Measurements from ENCODE around the gene MAGEH1. TPM values are rescaled to one million over a fixed set of nuclear protein-coding genes. Genes with fewer than 3 reads are reported as not detected.
"Not testable (repeated sequence)": the region's sequence is repeated elsewhere in the genome, so short reads cannot be mapped to it uniquely, and the experiment has no call there.

The MAGEH1 gene
- polyA plus RNA-seq, 1 experiment = 41.9 TPM

DNA sequence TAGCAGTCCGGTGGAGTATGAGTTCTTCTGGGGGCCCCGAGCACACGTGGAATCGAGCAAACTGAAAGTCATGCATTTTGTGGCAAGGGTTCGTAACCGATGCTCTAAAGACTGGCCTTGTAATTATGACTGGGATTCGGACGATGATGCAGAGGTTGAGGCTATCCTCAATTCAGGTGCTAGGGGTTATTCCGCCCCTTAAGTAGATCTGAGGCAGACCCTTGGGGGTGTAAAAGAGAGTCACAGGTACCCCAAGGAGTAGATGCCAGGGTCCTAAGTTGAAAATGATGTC, 852 bp downstream of the MAGEH1 start:
- H3K27me3 ChIP-seq (ENCODE audit: control insufficient read depth, insufficient read depth, low read length) = no peaks in the 10 kb centered on the region
- H3K27ac ChIP-seq (ENCODE audit: low read depth, low read length) = peak overlapping the region; percentile 89
- ChIA-PET POLR2A (interaction anchor here (1.5 kb wide), 1 partner anchor 36 kb away, joined by 13 read pairs; the partner anchor contains the start of gene USP51), CTCF (no interaction called here)
- no peaks in the 10 kb centered on the region for H3K9me3 ChIP-seq (ENCODE audit: control insufficient read depth, insufficient read depth, low read length)
- TF ChIP-seq, protein P1, sequence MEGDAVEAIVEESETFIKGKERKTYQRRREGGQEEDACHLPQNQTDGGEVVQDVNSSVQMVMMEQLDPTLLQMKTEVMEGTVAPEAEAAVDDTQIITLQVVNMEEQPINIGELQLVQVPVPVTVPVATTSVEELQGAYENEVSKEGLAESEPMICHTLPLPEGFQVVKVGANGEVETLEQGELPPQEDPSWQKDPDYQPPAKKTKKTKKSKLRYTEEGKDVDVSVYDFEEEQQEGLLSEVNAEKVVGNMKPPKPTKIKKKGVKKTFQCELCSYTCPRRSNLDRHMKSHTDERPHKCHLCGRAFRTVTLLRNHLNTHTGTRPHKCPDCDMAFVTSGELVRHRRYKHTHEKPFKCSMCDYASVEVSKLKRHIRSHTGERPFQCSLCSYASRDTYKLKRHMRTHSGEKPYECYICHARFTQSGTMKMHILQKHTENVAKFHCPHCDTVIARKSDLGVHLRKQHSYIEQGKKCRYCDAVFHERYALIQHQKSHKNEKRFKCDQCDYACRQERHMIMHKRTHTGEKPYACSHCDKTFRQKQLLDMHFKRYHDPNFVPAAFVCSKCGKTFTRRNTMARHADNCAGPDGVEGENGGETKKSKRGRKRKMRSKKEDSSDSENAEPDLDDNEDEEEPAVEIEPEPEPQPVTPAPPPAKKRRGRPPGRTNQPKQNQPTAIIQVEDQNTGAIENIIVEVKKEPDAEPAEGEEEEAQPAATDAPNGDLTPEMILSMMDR (IDR thresholded peaks at IDR 0.05; ENCODE audit: low read depth, low read length) = no peak
- H3K4me3 ChIP-seq (ENCODE audit: low read depth, low read length) = peak overlapping the region; percentile 70
- DNase-seq (ENCODE audit: low read depth, low spot score) = no peak

DNA sequence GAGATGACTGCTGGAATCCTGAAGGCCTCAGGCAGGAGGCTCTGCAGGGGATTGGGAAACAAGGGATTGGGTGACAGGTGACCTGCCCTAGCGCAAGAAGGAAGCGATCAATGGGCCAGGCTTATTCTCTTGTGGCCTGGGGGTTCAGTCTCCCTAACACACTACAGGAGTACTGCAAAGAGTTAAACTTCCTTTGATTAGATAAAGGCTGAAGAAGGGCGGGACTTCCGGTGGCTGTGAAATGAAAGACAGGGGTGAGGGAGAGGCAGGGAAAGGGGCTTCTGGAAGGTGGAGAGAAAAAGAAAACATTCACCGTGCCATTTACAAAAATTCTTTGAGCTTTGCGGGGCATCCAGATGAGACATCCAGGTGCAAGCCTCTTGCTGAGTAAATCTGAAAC, 3.8 kb downstream of the MAGEH1 start:
- H3K27ac ChIP-seq (ENCODE audit: low read depth, low read length); POLR2A ChIA-PET; CTCF ChIA-PET; DNase-seq (ENCODE audit: low read depth, low spot score); H3K9me3 ChIP-seq (ENCODE audit: control insufficient read depth, insufficient read depth, low read length); H3K27me3 ChIP-seq (ENCODE audit: control insufficient read depth, insufficient read depth, low read length); H3K4me3 ChIP-seq (ENCODE audit: low read depth, low read length): not testable (repeated sequence)

DNA sequence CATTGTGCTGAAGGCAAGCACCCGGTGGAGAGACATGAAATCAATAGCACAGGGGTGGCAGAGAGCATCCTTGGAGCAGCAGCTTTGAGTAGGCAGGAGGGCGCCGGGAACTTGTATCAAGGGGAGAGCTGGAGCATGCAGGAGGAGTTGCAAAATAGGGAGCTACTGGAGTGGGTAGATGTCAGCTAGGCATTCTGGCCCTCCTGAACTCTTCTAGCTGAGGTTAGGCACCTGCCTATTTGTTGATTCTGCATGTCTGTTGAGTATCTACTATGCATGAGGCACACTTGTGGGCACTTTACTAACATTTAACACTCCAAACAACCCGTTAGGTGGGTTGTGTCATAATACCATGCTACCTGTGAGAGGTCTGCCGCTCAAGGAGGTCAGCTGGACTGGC, 7.5 kb downstream of the MAGEH1 start:
- CTCF ChIA-PET, POLR2A ChIA-PET: not testable (repeated sequence)

DNA sequence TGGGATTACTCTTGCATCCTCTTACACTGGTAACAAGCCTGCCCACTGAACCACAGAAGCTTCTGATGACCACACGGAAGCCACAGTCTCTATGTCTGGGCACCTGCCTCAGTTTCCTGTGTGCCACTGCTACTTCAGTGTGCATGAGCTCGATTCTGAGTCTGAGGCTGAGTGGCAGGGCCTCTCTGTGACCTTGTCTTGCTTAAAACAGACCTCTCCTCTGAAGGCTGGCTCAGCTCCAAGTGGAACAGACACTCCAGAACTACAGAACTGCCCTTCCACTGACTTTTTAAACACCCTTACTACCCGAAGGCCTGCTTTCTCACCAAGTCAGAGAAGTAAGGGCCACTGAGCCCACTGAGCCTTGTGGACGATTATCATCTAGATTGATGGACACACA, 8.0 kb downstream of the MAGEH1 start:
- CTCF ChIA-PET = not testable (repeated sequence)

More for the DNA sequence above, 7.5 kb downstream of the MAGEH1 start:
- not testable (repeated sequence) for H3K27ac ChIP-seq (ENCODE audit: low read depth, low read length); H3K4me3 ChIP-seq (ENCODE audit: low read depth, low read length); H3K27me3 ChIP-seq (ENCODE audit: control insufficient read depth, insufficient read depth, low read length); H3K9me3 ChIP-seq (ENCODE audit: control insufficient read depth, insufficient read depth, low read length); DNase-seq (ENCODE audit: low read depth, low spot score)

DNA sequence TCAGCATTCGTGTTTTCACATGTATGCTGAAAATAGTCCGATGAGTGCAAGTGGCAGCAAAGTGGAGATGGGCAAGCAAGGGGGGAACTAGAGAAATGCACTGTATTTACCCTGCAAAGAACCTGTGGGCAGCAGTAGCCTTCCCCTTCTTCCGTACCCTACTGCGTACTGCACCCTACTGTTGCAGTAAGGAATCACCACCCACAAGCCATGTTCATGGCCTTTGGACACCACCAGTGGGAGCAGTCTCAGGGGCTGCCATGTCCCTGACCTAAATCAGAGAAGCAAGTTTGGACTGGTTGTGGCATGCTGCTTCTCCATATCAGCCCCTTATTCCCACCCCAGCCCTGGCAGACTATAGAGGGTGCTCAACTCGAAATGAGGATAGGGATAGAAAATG, 12.1 kb downstream of the MAGEH1 start:
- POLR2A ChIA-PET; H3K27me3 ChIP-seq (ENCODE audit: control insufficient read depth, insufficient read depth, low read length); CTCF ChIA-PET; H3K4me3 ChIP-seq (ENCODE audit: low read depth, low read length); DNase-seq (ENCODE audit: low read depth, low spot score); H3K9me3 ChIP-seq (ENCODE audit: control insufficient read depth, insufficient read depth, low read length); H3K27ac ChIP-seq (ENCODE audit: low read depth, low read length): not testable (repeated sequence)

More for the DNA sequence above, 8.0 kb downstream of the MAGEH1 start:
- H3K27me3 ChIP-seq (ENCODE audit: control insufficient read depth, insufficient read depth, low read length); DNase-seq (ENCODE audit: low read depth, low spot score); H3K4me3 ChIP-seq (ENCODE audit: low read depth, low read length); H3K27ac ChIP-seq (ENCODE audit: low read depth, low read length); POLR2A ChIA-PET; H3K9me3 ChIP-seq (ENCODE audit: control insufficient read depth, insufficient read depth, low read length): not testable (repeated sequence)

DNA sequence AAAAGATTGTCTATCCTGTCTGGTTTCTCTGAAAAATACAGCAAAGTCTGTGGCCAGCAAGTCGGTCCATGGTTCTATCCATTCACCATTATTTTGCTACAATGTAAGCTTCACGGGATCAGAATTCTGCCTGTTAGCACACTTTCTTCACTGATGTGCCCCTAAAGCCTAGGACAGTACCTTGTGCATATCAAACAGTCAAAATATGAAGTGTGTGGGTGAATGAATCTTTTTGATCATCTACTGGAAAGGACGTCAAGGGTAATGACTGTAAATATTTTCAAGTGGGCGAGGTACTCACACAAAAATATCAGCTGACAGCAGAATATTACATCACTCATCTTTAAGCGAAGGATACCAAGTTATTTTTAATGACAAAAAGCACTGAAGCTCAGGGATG, 13.2 kb downstream of the MAGEH1 start:
- POLR2A ChIA-PET; H3K9me3 ChIP-seq (ENCODE audit: control insufficient read depth, insufficient read depth, low read length); H3K27ac ChIP-seq (ENCODE audit: low read depth, low read length); CTCF ChIA-PET; DNase-seq (ENCODE audit: low read depth, low spot score); H3K27me3 ChIP-seq (ENCODE audit: control insufficient read depth, insufficient read depth, low read length); H3K4me3 ChIP-seq (ENCODE audit: low read depth, low read length): not testable (repeated sequence)

DNA sequence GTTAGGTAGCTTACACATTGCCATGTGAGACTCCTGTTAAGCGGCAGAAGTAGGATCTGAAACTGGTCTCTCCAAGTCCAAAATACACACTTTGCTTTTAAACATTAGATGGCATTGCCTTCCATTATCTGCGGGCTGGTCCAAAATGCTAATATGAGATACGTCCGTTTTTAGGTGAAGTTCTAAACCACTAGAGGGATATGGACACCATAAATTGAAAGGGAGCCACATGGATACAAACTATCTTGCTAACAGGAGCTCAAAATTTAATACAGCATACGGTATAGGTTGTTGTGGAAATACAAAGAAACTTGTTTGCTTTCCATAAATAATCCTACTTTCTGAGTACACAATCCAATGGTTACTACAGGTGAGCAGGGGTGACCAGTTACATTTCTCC, 13.9 kb downstream of the MAGEH1 start:
- POLR2A ChIA-PET; DNase-seq (ENCODE audit: low read depth, low spot score); H3K9me3 ChIP-seq (ENCODE audit: control insufficient read depth, insufficient read depth, low read length); CTCF ChIA-PET; H3K27ac ChIP-seq (ENCODE audit: low read depth, low read length); H3K27me3 ChIP-seq (ENCODE audit: control insufficient read depth, insufficient read depth, low read length); H3K4me3 ChIP-seq (ENCODE audit: low read depth, low read length): not testable (repeated sequence)

DNA sequence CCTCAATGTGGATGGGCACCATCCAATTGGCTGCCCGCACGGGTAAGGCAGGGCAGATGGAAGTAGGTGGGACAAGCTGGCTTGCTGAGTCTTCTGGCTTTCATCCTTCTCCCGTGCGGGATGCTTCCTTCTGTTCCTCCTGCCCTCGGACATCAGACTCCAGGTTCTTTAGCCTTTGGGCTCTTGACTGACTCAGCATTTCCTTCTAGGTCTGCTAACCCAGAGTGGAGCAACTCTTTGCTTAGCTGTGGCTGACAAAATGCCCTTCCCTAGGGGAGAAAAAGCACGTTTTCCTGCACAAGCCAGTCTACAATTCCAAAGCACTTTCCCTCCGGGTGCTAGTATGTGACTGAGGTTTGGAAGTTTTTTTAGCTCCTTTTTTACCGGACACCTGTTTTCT, 28.0 kb downstream of the MAGEH1 start:
- H3K9me3 ChIP-seq (ENCODE audit: control insufficient read depth, insufficient read depth, low read length); CTCF ChIA-PET; POLR2A ChIA-PET; H3K27ac ChIP-seq (ENCODE audit: low read depth, low read length); H3K27me3 ChIP-seq (ENCODE audit: control insufficient read depth, insufficient read depth, low read length); H3K4me3 ChIP-seq (ENCODE audit: low read depth, low read length); DNase-seq (ENCODE audit: low read depth, low spot score): not testable (repeated sequence)

Data from AG04450 (cell line).